Testis (tissue), 3 donors: ENCODE results near the gene PSMC6. TPM values are rescaled to one million over a fixed set of nuclear protein-coding genes. Genes with fewer than 3 reads are reported as not detected.

ENCODE experiments used
- DNase-seq: peaks from one replicate; pipeline ENCODE4 v3.0.0-alpha.2; 2019
- H3K27ac ChIP-seq, 2 donors: fragments of 200-600 bp; sonication (generic); one replicate each; pipeline ENCODE4 v1.5.1; 2019
- H3K27me3 ChIP-seq: fragments of 200-600 bp; sonication (generic); one replicate; pipeline ENCODE4 v1.5.1; 2019
- H3K36me3 ChIP-seq: fragments of 200-600 bp; sonication (generic); one replicate; pipeline ENCODE4 v1.5.1; 2017; ENCODE audit warnings: low read depth; ENCODE audit errors: missing control alignments
- H3K4me1 ChIP-seq: fragments of 200-600 bp; sonication (generic); one replicate; pipeline ENCODE4 v1.5.1; 2019
- H3K4me3 ChIP-seq, 2 donors: fragments of 200-600 bp; sonication (generic); one replicate each; pipeline ENCODE4 v1.5.1; 2017 to 2019
- H3K9me3 ChIP-seq: fragments of 200-600 bp; sonication (generic); one replicate; pipeline ENCODE4 v1.5.1; 2017
- POLR2A ChIP-seq: fragments of 450-650 bp; IDR thresholded peaks from one replicate; pipeline ENCODE4 v1.6.1; 2017; ENCODE audit warnings: antibody characterized with exemption, mild to moderate bottlenecking, moderate library complexity
- WGBS, 2 donors: methylation state at CpG; one replicate each; pipeline ENCODE4 v1.1.5; 2018; 5-methylcytosine and 5-hydroxymethylcytosine counted together
- intact Hi-C: fragments of 100-400 bp; cut with DNase I; formaldehyde crosslinking; loops from one replicate; pipeline ENCODE4 v1.15.1; 2023; ENCODE audit warnings: low total_unique reads
- polyA plus RNA-seq: library from polyadenylated mRNA; stranded (reverse); fragments of 350-450 nt; fragmentation: Illumina TruSeq; extraction: RNeasy Lipid Tissue Mini Kit (QIAGEN cat#74804); gene quantifications from one replicate; pipeline ENCODE4 v1.2.3, GENCODE V29; 2014; ENCODE audit warnings: low read depth, low replicate concordance; ENCODE audit not compliant: insufficient read depth
- total RNA-seq, 2 donors: library from RNA; depleted of rRNA; stranded (reverse); fragments of >200 nt; gene quantifications; one replicate each; pipeline ENCODE4 v1.2.3, GENCODE V29; 2016
- TF ChIP-seq, protein P1 (sequence below), 3 experiments: fragments of 450-650 bp in 2 of 3; fragments of 200-600 bp in 1 of 3; sonication (generic) in 1 of 3; IDR thresholded peaks; one replicate each; pipeline ENCODE4 v1.5.1; 2016 to 2019; ENCODE audit warnings: antibody characterized with exemption in 3 of 3, mild to moderate bottlenecking in 2 of 3, moderate library complexity in 1 of 3

The PSMC6 gene
- total and polyA plus RNA-seq, 3 donors from 2014 or later, result 45.0 to 75.9 (median 59.0) TPM

DNA sequence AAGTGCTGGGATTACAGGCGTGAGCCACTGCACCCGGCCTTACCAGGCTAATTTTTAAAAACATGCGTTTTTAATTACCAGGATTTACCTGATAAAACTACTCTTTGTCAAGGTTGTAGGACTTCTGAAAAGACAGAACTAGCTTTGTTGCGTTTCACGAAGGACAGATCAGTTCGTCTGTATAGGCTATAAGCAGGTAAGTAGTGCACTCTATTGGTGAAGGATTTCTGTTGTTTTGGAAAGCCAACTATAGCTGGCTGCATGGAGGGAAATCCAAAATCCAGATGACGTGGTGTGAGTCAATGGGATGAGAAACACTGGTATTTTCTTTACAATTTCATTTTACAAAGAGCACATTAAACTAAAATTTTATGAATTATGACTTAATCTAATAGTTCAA is 69.8 kb downstream of the PSMC6 start:
- Histone ChIP-seq H3K4me3 (no peak overlapping the region), H3K36me3 (no peaks in the 10 kb centered on the region), H3K9me3 (no peaks in the 10 kb centered on the region), H3K27me3 (no peaks in the 10 kb centered on the region), H3K4me1 (no peaks in the 10 kb centered on the region), H3K27ac (no peak overlapping the region)
- WGBS, 2 donors, result 65 to 69% methylated on average over 7 of the region's 7 CpGs
- no peak for DNase-seq
- TF ChIP-seq, protein P1, sequence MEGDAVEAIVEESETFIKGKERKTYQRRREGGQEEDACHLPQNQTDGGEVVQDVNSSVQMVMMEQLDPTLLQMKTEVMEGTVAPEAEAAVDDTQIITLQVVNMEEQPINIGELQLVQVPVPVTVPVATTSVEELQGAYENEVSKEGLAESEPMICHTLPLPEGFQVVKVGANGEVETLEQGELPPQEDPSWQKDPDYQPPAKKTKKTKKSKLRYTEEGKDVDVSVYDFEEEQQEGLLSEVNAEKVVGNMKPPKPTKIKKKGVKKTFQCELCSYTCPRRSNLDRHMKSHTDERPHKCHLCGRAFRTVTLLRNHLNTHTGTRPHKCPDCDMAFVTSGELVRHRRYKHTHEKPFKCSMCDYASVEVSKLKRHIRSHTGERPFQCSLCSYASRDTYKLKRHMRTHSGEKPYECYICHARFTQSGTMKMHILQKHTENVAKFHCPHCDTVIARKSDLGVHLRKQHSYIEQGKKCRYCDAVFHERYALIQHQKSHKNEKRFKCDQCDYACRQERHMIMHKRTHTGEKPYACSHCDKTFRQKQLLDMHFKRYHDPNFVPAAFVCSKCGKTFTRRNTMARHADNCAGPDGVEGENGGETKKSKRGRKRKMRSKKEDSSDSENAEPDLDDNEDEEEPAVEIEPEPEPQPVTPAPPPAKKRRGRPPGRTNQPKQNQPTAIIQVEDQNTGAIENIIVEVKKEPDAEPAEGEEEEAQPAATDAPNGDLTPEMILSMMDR (IDR thresholded peaks at IDR 0.05), result no peak
- TF ChIP-seq POLR2A, result no peak
- intact Hi-C loops, result no loop called here

Other genes starting within 250 kb of the PSMC6 start
- 10 to 100 TPM; 15.8 to 21.5 TPM for gene TXNDC16, start 154.7 kb upstream of the PSMC6 start, total RNA-seq
- 11.9 TPM for gene TXNDC16, start 154.7 kb upstream of the PSMC6 start, polyA plus RNA-seq
- gene GPR137C, start 154.4 kb upstream of the PSMC6 start, total RNA-seq, result 1 to 10 TPM; 7.1 to 9.4 TPM
- 2.9 TPM for gene GPR137C, start 154.4 kb upstream of the PSMC6 start, polyA plus RNA-seq
- gene ERO1A, start 11.6 kb upstream of the PSMC6 start, total RNA-seq, result 10 to 100 TPM; 26.6 to 27.7 TPM
- gene ERO1A, start 11.6 kb upstream of the PSMC6 start, polyA plus RNA-seq, result 11.0 TPM
- gene STYX, start 23.0 kb downstream of the PSMC6 start, total RNA-seq, result 10 to 100 TPM; 20.4 to 26.5 TPM
- gene STYX, start 23.0 kb downstream of the PSMC6 start, polyA plus RNA-seq, result 19.5 TPM
- 10 to 100 TPM; 18.7 to 19.9 TPM for gene GNPNAT1, start 84.4 kb downstream of the PSMC6 start, total RNA-seq
- 37.6 TPM for gene GNPNAT1, start 84.4 kb downstream of the PSMC6 start, polyA plus RNA-seq
- gene FERMT2, start 243.8 kb downstream of the PSMC6 start, total RNA-seq, result 10 to 100 TPM; 36.8 to 45.7 TPM
- gene FERMT2, start 243.8 kb downstream of the PSMC6 start, polyA plus RNA-seq, result 37.6 TPM